Liver (tissue), 9 donors: ENCODE results near the gene ANKAR. TPM values are rescaled to one million over a fixed set of nuclear protein-coding genes. Genes with fewer than 3 reads are reported as not detected.

Experiments used
- DNase-seq: peaks from one replicate; pipeline ENCODE4 v3.0.0-alpha.2; 2017; ENCODE audit warnings: low spot score
- H3K27ac ChIP-seq, 2 donors: one replicate each; pipeline ENCODE4 v1.7.0; 2013; ENCODE audit warnings: inconsistent platforms in 2 of 2, low read length in 2 of 2, control low read depth in 1 of 2, low read depth in 1 of 2, mild to moderate bottlenecking in 1 of 2
- H3K27me3 ChIP-seq, 4 donors: one replicate each; pipeline versions ENCODE4 v1.6.1 to v1.7.0; 2013; ENCODE audit warnings: low read length in 3 of 4, inconsistent platforms in 1 of 4, mild to moderate bottlenecking in 1 of 4, moderate library complexity in 1 of 4; ENCODE audit not compliant: control insufficient read depth in 4 of 4, insufficient read depth in 4 of 4
- H3K36me3 ChIP-seq, 4 donors: one replicate each; pipeline versions ENCODE4 v1.6.1 to v1.7.0; 2013; ENCODE audit warnings: low read length in 3 of 4, mild to moderate bottlenecking in 3 of 4, low read depth in 1 of 4, moderate library complexity in 1 of 4; ENCODE audit not compliant: control insufficient read depth in 4 of 4, insufficient read depth in 3 of 4
- H3K4me1 ChIP-seq, 4 donors: one replicate each; pipeline versions ENCODE4 v1.6.1 to v1.7.0; 2013; ENCODE audit warnings: low read length in 3 of 4, mild to moderate bottlenecking in 3 of 4, moderate library complexity in 1 of 4; ENCODE audit not compliant: control insufficient read depth in 4 of 4, insufficient read depth in 4 of 4
- H3K4me3 ChIP-seq, 3 donors: one replicate each; pipeline versions ENCODE4 v1.6.1 to v1.7.0; 2013; ENCODE audit warnings: low read length in 3 of 3, control low read depth in 1 of 3, low read depth in 1 of 3, mild to moderate bottlenecking in 1 of 3
- H3K9ac ChIP-seq, 2 donors: one replicate each; pipeline ENCODE4 v1.7.0; 2013; ENCODE audit warnings: low read length in 2 of 2, mild to moderate bottlenecking in 2 of 2, moderate library complexity in 2 of 2, control low read depth in 1 of 2, low read depth in 1 of 2
- H3K9me3 ChIP-seq, 4 donors: one replicate each; pipeline versions ENCODE4 v1.6.1 to v1.7.0; 2013; ENCODE audit warnings: low read length in 3 of 4; ENCODE audit not compliant: control insufficient read depth in 4 of 4
- EGR1 ChIP-seq, 2 donors: IDR thresholded peaks; 2 replicates each; pipeline ENCODE4 v1.6.1; 2016 to 2018; ENCODE audit warnings: antibody characterized with exemption in 2 of 2, low read depth in 2 of 2
- FOXA1 ChIP-seq: IDR thresholded peaks from 2 replicates; pipeline ENCODE4 v1.6.1; 2016; ENCODE audit warnings: antibody characterized with exemption
- FOXA2 ChIP-seq: IDR thresholded peaks from 2 replicates; pipeline ENCODE4 v1.6.1; 2016; ENCODE audit warnings: antibody characterized with exemption
- GABPA ChIP-seq, 2 donors: IDR thresholded peaks in 1 of 2; conservative IDR thresholded peaks in 1 of 2; 2 replicates each; pipeline ENCODE4 v1.6.1; 2016; ENCODE audit warnings: antibody characterized with exemption in 2 of 2, mild to moderate bottlenecking in 1 of 2, moderate library complexity in 1 of 2
- HNF4A ChIP-seq, 2 donors: conservative IDR thresholded peaks; 2 replicates each; pipeline ENCODE4 v1.6.1; 2016; ENCODE audit warnings: antibody characterized with exemption in 2 of 2, mild to moderate bottlenecking in 2 of 2
- HNF4G ChIP-seq: IDR thresholded peaks from 2 replicates; pipeline ENCODE4 v1.6.1; 2016; ENCODE audit warnings: antibody characterized with exemption
- JUND ChIP-seq, 2 donors: IDR thresholded peaks; 2 replicates each; pipeline ENCODE4 v1.6.1; 2016; ENCODE audit warnings: antibody characterized with exemption in 2 of 2
- NR2F2 ChIP-seq: IDR thresholded peaks from 2 replicates; pipeline ENCODE4 v1.6.1; 2016; ENCODE audit warnings: antibody characterized with exemption
- RAD21 ChIP-seq, 2 donors: IDR thresholded peaks; 2 replicates each; pipeline ENCODE4 v1.6.1; 2016; ENCODE audit warnings: antibody characterized with exemption in 2 of 2, mild to moderate bottlenecking in 2 of 2
- RXRA ChIP-seq, 2 donors: IDR thresholded peaks; 2 replicates each; pipeline ENCODE4 v1.6.1; 2017 to 2018; ENCODE audit warnings: antibody characterized with exemption in 2 of 2, mild to moderate bottlenecking in 1 of 2
- SP1 ChIP-seq: IDR thresholded peaks from 2 replicates; pipeline ENCODE4 v1.6.1; 2018; ENCODE audit warnings: antibody characterized with exemption, mild to moderate bottlenecking
- TAF1 ChIP-seq: conservative IDR thresholded peaks from 2 replicates; pipeline ENCODE4 v1.6.1; 2016; ENCODE audit warnings: antibody characterized with exemption, mild to moderate bottlenecking
- YY1 ChIP-seq: IDR thresholded peaks from 2 replicates; pipeline ENCODE4 v1.6.1; 2016; ENCODE audit warnings: antibody characterized with exemption, mild to moderate bottlenecking
- WGBS: extraction: QIAGEN DNeasy Blood & Tissue Kit; methylation state at CpG from one replicate; pipeline ENCODE4 v1.1.7; 2013; 5-methylcytosine and 5-hydroxymethylcytosine counted together
- polyA plus RNA-seq, 2 donors: library from polyadenylated mRNA; stranded (reverse) in 1 of 2; unstranded in 1 of 2; fragments of 200-250 nt in 1 of 2; fragments of >200 nt in 1 of 2; fragmentation: Nextera tagmentation in 1 of 2; extraction: Ambion mirVana in 1 of 2; gene quantifications; one replicate each; pipeline versions ENCODE4 v1.2.1 to v1.2.3, GENCODE V29; 2013 to 2015
- total RNA-seq, 2 donors: library from RNA; depleted of rRNA; stranded (reverse); fragments of >200 nt; gene quantifications; one replicate each; pipeline ENCODE4 v1.2.3, GENCODE V29; 2014
- TF ChIP-seq, protein P1 (sequence below): IDR thresholded peaks from 2 replicates; pipeline ENCODE4 v1.6.1; 2016; ENCODE audit warnings: antibody characterized with exemption, mild to moderate bottlenecking
- TF ChIP-seq, protein P2 (sequence below): fragments of 150-350 bp; IDR thresholded peaks from 2 replicates; pipeline ENCODE4 v1.5.1; 2017; ENCODE audit warnings: improper control_type of control experiment, low read depth, low read length; ENCODE audit not compliant: missing input control
- TF ChIP-seq, protein P3 (sequence below): IDR thresholded peaks from 2 replicates; pipeline ENCODE4 v1.6.1; 2016; ENCODE audit warnings: antibody characterized with exemption
- donor health status: healthy.
- donor health status: healthy.
- donor health status: healthy.
- donor health status: healthy.
- donor health status: healthy.

Gene ANKAR
- total and polyA plus RNA-seq, 4 donors = 0.46 to 8.4 (median 4.3) TPM

DNA sequence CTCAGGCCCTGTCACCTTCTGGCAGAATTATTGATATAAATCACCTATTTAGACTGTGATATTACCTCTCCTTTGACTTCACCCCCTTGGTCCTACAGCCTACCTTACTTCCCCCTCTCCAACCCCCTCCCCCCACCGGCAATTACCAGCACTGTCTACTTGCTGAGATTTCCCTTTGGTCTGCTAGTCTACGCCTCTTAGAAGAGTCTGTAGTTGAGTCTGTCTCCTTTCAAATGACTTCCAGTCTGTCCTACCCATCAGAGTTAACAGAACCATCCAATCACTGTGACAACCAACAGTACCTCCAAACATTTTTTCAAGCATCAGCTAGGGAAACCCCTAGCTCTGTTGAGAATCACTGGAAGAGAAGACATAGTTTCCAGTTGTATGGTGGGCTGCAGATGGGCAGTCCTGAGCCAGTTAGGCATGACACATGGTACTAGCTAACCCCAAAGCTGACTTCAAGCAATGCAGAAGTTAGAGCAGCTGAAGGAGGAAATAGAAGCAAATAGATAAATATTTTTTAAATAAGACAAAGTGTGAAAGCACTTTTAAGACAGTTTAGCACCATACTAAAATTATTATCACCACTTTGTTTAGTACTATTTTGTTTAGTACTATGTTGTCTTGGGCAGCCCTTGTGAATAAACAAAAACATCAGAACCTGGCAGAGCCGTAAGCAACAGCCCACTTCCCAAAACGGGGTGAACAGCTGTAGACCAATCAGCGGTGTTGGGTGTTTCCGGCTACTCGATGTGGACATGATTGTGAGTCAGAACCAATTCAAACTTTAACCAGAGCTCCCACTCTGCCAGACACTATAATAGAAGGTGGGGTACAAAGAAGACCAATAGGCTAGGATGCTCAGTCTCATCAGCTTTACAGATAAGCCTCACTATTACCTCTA, 15.9 kb upstream of the ANKAR start:
- no peak for DNase-seq
- Histone ChIP-seq H3K4me3 (no peak overlapping the region), H3K27ac (no peak overlapping the region), H3K9ac (no peak overlapping the region), H3K9me3 (no peaks in the 10 kb centered on the region), H3K4me1 (peaks cover 2 to 12% (median 10%) of the 10 kb centered on the region in 4 donors), H3K36me3 (no peaks in the 10 kb centered on the region), H3K27me3 (no peaks in the 10 kb centered on the region)
- TF ChIP-seq RXRA (IDR thresholded peaks at IDR 0.05) = no peak
- TF ChIP-seq HNF4A (conservative IDR thresholded peaks at IDR 0.05) = no peak
- no peak for TF ChIP-seq TAF1
- TF ChIP-seq HNF4G = no peak
- TF ChIP-seq YY1 = no peak
- WGBS = 65% methylated on average over 7 of the region's 7 CpGs

GRCh38 chr2:189659734-189660133, 14.7 kb upstream of the ANKAR start:
- no peak overlapping the region for H3K4me3 ChIP-seq
- H3K27ac ChIP-seq = no peak overlapping the region
- no peaks in the 10 kb centered on the region for H3K36me3 ChIP-seq
- H3K9me3 ChIP-seq = no peaks in the 10 kb centered on the region
- no peaks in the 10 kb centered on the region for H3K27me3 ChIP-seq
- WGBS = 80% methylated on average over 2 of the region's 2 CpGs
- peaks cover 2 to 12% (median 10%) of the 10 kb centered on the region in 4 donors for H3K4me1 ChIP-seq
- TF ChIP-seq NR2F2 = no peak
- TF ChIP-seq, protein P1, sequence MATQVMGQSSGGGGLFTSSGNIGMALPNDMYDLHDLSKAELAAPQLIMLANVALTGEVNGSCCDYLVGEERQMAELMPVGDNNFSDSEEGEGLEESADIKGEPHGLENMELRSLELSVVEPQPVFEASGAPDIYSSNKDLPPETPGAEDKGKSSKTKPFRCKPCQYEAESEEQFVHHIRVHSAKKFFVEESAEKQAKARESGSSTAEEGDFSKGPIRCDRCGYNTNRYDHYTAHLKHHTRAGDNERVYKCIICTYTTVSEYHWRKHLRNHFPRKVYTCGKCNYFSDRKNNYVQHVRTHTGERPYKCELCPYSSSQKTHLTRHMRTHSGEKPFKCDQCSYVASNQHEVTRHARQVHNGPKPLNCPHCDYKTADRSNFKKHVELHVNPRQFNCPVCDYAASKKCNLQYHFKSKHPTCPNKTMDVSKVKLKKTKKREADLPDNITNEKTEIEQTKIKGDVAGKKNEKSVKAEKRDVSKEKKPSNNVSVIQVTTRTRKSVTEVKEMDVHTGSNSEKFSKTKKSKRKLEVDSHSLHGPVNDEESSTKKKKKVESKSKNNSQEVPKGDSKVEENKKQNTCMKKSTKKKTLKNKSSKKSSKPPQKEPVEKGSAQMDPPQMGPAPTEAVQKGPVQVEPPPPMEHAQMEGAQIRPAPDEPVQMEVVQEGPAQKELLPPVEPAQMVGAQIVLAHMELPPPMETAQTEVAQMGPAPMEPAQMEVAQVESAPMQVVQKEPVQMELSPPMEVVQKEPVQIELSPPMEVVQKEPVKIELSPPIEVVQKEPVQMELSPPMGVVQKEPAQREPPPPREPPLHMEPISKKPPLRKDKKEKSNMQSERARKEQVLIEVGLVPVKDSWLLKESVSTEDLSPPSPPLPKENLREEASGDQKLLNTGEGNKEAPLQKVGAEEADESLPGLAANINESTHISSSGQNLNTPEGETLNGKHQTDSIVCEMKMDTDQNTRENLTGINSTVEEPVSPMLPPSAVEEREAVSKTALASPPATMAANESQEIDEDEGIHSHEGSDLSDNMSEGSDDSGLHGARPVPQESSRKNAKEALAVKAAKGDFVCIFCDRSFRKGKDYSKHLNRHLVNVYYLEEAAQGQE = no peak
- TF ChIP-seq, protein P2, sequence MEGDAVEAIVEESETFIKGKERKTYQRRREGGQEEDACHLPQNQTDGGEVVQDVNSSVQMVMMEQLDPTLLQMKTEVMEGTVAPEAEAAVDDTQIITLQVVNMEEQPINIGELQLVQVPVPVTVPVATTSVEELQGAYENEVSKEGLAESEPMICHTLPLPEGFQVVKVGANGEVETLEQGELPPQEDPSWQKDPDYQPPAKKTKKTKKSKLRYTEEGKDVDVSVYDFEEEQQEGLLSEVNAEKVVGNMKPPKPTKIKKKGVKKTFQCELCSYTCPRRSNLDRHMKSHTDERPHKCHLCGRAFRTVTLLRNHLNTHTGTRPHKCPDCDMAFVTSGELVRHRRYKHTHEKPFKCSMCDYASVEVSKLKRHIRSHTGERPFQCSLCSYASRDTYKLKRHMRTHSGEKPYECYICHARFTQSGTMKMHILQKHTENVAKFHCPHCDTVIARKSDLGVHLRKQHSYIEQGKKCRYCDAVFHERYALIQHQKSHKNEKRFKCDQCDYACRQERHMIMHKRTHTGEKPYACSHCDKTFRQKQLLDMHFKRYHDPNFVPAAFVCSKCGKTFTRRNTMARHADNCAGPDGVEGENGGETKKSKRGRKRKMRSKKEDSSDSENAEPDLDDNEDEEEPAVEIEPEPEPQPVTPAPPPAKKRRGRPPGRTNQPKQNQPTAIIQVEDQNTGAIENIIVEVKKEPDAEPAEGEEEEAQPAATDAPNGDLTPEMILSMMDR = no peak
- TF ChIP-seq HNF4G = no peak
- no peak for TF ChIP-seq JUND (IDR thresholded peaks at IDR 0.05)
- TF ChIP-seq FOXA1 = no peak
- no peak for TF ChIP-seq YY1
- TF ChIP-seq RAD21 (IDR thresholded peaks at IDR 0.05) = no peak
- no peak for TF ChIP-seq FOXA2
- TF ChIP-seq TAF1 = no peak
- no peak for TF ChIP-seq SP1
- TF ChIP-seq GABPA (IDR thresholded peaks at IDR 0.05 in 1 of 2, conservative IDR thresholded peaks at IDR 0.05 in 1 of 2) = no peak
- no peak for TF ChIP-seq EGR1 (IDR thresholded peaks at IDR 0.05; ENCODE audit: low read depth in 2 of 2)
- TF ChIP-seq HNF4A (conservative IDR thresholded peaks at IDR 0.05) = no peak
- TF ChIP-seq, protein P3, sequence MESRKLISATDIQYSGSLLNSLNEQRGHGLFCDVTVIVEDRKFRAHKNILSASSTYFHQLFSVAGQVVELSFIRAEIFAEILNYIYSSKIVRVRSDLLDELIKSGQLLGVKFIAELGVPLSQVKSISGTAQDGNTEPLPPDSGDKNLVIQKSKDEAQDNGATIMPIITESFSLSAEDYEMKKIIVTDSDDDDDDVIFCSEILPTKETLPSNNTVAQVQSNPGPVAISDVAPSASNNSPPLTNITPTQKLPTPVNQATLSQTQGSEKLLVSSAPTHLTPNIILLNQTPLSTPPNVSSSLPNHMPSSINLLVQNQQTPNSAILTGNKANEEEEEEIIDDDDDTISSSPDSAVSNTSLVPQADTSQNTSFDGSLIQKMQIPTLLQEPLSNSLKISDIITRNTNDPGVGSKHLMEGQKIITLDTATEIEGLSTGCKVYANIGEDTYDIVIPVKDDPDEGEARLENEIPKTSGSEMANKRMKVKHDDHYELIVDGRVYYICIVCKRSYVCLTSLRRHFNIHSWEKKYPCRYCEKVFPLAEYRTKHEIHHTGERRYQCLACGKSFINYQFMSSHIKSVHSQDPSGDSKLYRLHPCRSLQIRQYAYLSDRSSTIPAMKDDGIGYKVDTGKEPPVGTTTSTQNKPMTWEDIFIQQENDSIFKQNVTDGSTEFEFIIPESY = no peak
- DNase-seq = no peak
- H3K9ac ChIP-seq = no peak overlapping the region
